ENCODE results near the gene PRSS50.
A peak's percentile ranks its signal among the peaks of the same experiment; 100 is the strongest.

The PRSS50 gene

GRCh38 chr3:46725621-46726314 lies 8.1 kb upstream of the PRSS50 start:
- peak in 1 of 51 donors; percentile 3 for DNase-seq

GRCh38 chr3:46724424-46724823 lies 6.8 kb upstream of the PRSS50 start:
- no peak for DNase-seq

GRCh38 chr3:46722443-46722842 lies 4.8 kb upstream of the PRSS50 start:
- no peak for DNase-seq

GRCh38 chr3:46721009-46721408 lies 3.3 kb upstream of the PRSS50 start:
- no peak for DNase-seq

- DNase-seq = no peak
Observed at GRCh38 chr3:46719735-46720271, 2.1 kb upstream of the PRSS50 start.

- no peak for DNase-seq
Observed at GRCh38 chr3:46719044-46719565, 1.4 kb upstream of the PRSS50 start.

GRCh38 chr3:46716461-46717441 lies 918 bp downstream of the PRSS50 start:
- DNase-seq = no peak

- no peak for DNase-seq
Observed at GRCh38 chr3:46715507-46716175, 2.0 kb downstream of the PRSS50 start.

- no peak for DNase-seq
Observed at GRCh38 chr3:46714728-46715506, 2.8 kb downstream of the PRSS50 start.

GRCh38 chr3:46713898-46714552 lies 3.6 kb downstream of the PRSS50 start:
- no peak for DNase-seq

- no peak for DNase-seq
Observed at GRCh38 chr3:46713050-46713897, 4.4 kb downstream of the PRSS50 start.

GRCh38 chr3:46712191-46713049 lies 5.2 kb downstream of the PRSS50 start:
- no peak for DNase-seq

- no peak for DNase-seq
Observed at GRCh38 chr3:46711760-46712159, 5.9 kb downstream of the PRSS50 start.

GRCh38 chr3:46711305-46711704 lies 6.4 kb downstream of the PRSS50 start:
- DNase-seq = no peak

- DNase-seq = no peak
Observed at GRCh38 chr3:46710671-46711295, 6.9 kb downstream of the PRSS50 start.

- DNase-seq = no peak
Observed at GRCh38 chr3:46710229-46710628, 7.4 kb downstream of the PRSS50 start.

GRCh38 chr3:46709721-46710120 lies 7.9 kb downstream of the PRSS50 start:
- DNase-seq = no peak

Measured in hypothalamus (tissue), 51 donors.